Heart left ventricle (tissue), 16 donors: ENCODE data around the gene CFAP54. TPM values are rescaled to one million over a fixed set of nuclear protein-coding genes. Genes with fewer than 3 reads are reported as not detected.

Source experiments
- ATAC-seq, 4 donors: fragments of 200-7000 bp; cut with Tn5 transposase; one replicate each; pipeline ENCODE4 v1.9.1; 2020 to 2022; ENCODE audit warnings: moderate library complexity in 4 of 4, mild to moderate bottlenecking in 3 of 4, moderate number of reproducible peaks in 1 of 4
- DNase-seq, 5 donors: peaks; one replicate each; pipeline ENCODE4 v3.0.0-alpha.2; 2020
- H3K27ac ChIP-seq, 12 donors: fragments of 200-600 bp; sonication (generic) in 4 of 12; one replicate each; pipeline versions ENCODE4 v1.5.0 to v1.8.0; 2016 to 2022; ENCODE audit warnings: mild to moderate bottlenecking in 2 of 12
- H3K27me3 ChIP-seq, 9 donors: fragments of 200-600 bp; sonication (generic) in 2 of 9; one replicate each; pipeline versions ENCODE4 v1.5.1 to v1.8.0; 2016 to 2022; ENCODE audit warnings: mild to moderate bottlenecking in 3 of 9
- H3K36me3 ChIP-seq, 9 donors: fragments of 200-600 bp; sonication (generic) in 2 of 9; one replicate each; pipeline versions ENCODE4 v1.5.0 to v1.8.0; 2018 to 2022; ENCODE audit warnings: mild to moderate bottlenecking in 2 of 9
- H3K4me1 ChIP-seq, 12 donors: fragments of 200-600 bp; sonication (generic) in 4 of 12; one replicate each; pipeline versions ENCODE4 v1.5.0 to v1.8.0; 2016 to 2022; ENCODE audit warnings: mild to moderate bottlenecking in 3 of 12
- H3K4me3 ChIP-seq, 12 donors: fragments of 200-600 bp; sonication (generic) in 4 of 12; one replicate each; pipeline versions ENCODE4 v1.5.0 to v1.8.0; 2017 to 2022; ENCODE audit warnings: mild to moderate bottlenecking in 9 of 12, moderate library complexity in 4 of 12
- H3K9me3 ChIP-seq, 12 donors: fragments of 200-600 bp; sonication (generic) in 4 of 12; one replicate each; pipeline versions ENCODE4 v1.5.0 to v1.8.0; 2016 to 2022; ENCODE audit warnings: mild to moderate bottlenecking in 1 of 12
- POLR2A ChIP-seq, 2 donors: fragments of 450-650 bp; IDR thresholded peaks; one replicate each; pipeline ENCODE4 v1.6.1; 2017; ENCODE audit warnings: antibody characterized with exemption in 2 of 2, mild to moderate bottlenecking in 2 of 2, moderate library complexity in 2 of 2
- WGBS, 4 donors: extraction: QIAGEN DNeasy Blood & Tissue Kit in 2 of 4; methylation state at CpG; one replicate each; pipeline versions ENCODE4 v1.1.5 to v1.1.7; 2013 to 2018; 5-methylcytosine and 5-hydroxymethylcytosine counted together
- intact Hi-C, 10 donors: fragments of 100-400 bp; cut with DNase I; formaldehyde crosslinking; loops; one replicate each; pipeline versions ENCODE4 v1.11.1 to v1.14.2; 2022
- polyA plus RNA-seq, 2 donors: library from polyadenylated mRNA; stranded (reverse); fragments of 200-250 nt; gene quantifications; one replicate each; pipeline ENCODE4 v1.2.3, GENCODE V29; 2013
- total RNA-seq, 9 donors: library from RNA; depleted of rRNA in 2 of 9; stranded (reverse); fragments of >200 nt in 2 of 9; fragmentation: NEBNext Ultra II Directional in 3 of 9; extraction: Animal tissue kit (Norgen Biotek cat#: 25700) in 3 of 9; gene quantifications; one replicate each; pipeline versions ENCODE4 v1.1.0 to v1.2.4, GENCODE V29; 2016 to 2023
- TF ChIP-seq, protein P1 (sequence below), 12 donors: fragments of 200-600 bp; sonication (generic) in 4 of 12; IDR thresholded peaks; one replicate each; pipeline versions ENCODE4 v1.5.0 to v1.8.0; 2018 to 2022; ENCODE audit warnings: antibody characterized with exemption in 12 of 12, mild to moderate bottlenecking in 5 of 12
- donor health status: ischemic (EF 13 %, LVEDD 7.1; RV severe dilation, severe dysfunction).
- donor health status: healthy with polysubstance abuse.
- donor health status: DM: no; HTN: yes; CAD: no.
- donor health status: DM: no; HTN: no; CAD: no.
- donor health status: ischemic (EF 25% LVEDD 6.9; RV normal size, moderate dysfunction).
- donor health status: ischemic (EF 25% LVEDD 5.7; RV mildly dilated, moderate dysfunction).
- donor health status: healthy.
- donor health status: DM: yes; HTN: yes; CAD: no.
- donor health status: ischemic (EF 35%, LVEDD 5.7; RV mildly dilated, moderate dysfunction).
- donor health status: nonischemic (EF 11% LVEDD 7.7; RV severe dilation, severe dysfunction).
- donor health status: DM: yes; HTN: yes; CAD: no.
- donor health status: PGD.
- donor health status: ischemic (EF 29% LVEDD 5.4; RV normal size, mild dysfunction).
- donor health status: nonischemic (EF 23%, LVEDD 6.1; RV moderate dilation, normal function).

CFAP54 gene
- total and polyA plus RNA-seq, 11 donors: 0.07 to 0.79 (median 0.13) TPM; not detected in 1

GRCh38 chr12:96786791-96787190 is 297.4 kb downstream of the CFAP54 start:
- DNase-seq: no peak
- no peak for ATAC-seq
- H3K4me1 ChIP-seq: no peaks in the 10 kb centered on the region
- no peaks in the 10 kb centered on the region for H3K27me3 ChIP-seq
- whole genome bisulfite sequencing, 4 donors: 58 to 72% (median 63%) methylated on average over 2 of the region's 2 CpGs
- TF ChIP-seq, protein P1, sequence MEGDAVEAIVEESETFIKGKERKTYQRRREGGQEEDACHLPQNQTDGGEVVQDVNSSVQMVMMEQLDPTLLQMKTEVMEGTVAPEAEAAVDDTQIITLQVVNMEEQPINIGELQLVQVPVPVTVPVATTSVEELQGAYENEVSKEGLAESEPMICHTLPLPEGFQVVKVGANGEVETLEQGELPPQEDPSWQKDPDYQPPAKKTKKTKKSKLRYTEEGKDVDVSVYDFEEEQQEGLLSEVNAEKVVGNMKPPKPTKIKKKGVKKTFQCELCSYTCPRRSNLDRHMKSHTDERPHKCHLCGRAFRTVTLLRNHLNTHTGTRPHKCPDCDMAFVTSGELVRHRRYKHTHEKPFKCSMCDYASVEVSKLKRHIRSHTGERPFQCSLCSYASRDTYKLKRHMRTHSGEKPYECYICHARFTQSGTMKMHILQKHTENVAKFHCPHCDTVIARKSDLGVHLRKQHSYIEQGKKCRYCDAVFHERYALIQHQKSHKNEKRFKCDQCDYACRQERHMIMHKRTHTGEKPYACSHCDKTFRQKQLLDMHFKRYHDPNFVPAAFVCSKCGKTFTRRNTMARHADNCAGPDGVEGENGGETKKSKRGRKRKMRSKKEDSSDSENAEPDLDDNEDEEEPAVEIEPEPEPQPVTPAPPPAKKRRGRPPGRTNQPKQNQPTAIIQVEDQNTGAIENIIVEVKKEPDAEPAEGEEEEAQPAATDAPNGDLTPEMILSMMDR (IDR thresholded peaks at IDR 0.05): no peak
- no peak for TF ChIP-seq POLR2A (IDR thresholded peaks at IDR 0.05)
- no peak overlapping the region for H3K27ac ChIP-seq
- H3K36me3 ChIP-seq: no peaks in the 10 kb centered on the region
- no peak overlapping the region for H3K4me3 ChIP-seq
- intact Hi-C loops: no loop called here
- no peaks in the 10 kb centered on the region for H3K9me3 ChIP-seq

DNA sequence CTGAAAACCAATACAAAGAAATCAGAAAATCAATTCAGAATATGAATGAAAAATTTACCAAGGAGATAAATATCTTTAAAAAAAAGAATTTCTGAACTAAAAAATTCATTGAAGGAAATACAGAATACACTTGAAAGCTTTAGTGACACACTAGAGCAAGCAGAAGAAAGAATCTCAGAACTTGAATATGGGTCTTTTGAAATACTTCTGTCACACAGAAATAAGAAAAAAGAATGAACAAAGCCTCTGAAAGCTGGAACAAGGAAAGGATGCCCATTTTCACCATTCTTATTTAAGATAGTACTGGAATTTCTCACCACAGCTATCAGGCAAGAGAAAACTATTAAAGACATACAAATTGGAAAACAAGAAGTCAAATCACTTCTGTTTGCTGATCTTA is 314.6 kb downstream of the CFAP54 start:
- H3K9me3 ChIP-seq: peaks cover 0 to 34% (median 11%) of the 10 kb centered on the region in 12 donors
- H3K27me3 ChIP-seq: no peaks in the 10 kb centered on the region
- no peaks in the 10 kb centered on the region for H3K4me1 ChIP-seq
- no peaks in the 10 kb centered on the region for H3K36me3 ChIP-seq
- TF ChIP-seq, protein P1 (IDR thresholded peaks at IDR 0.05): no peak
- no peak for TF ChIP-seq POLR2A (IDR thresholded peaks at IDR 0.05)
- no peak overlapping the region for H3K27ac ChIP-seq
- DNase-seq (no peak), ATAC-seq (no peak)
- no peak overlapping the region for H3K4me3 ChIP-seq
- intact Hi-C loops: no loop called here

GRCh38 chr12:96806272-96806671 is 316.9 kb downstream of the CFAP54 start:
- ATAC-seq (no peak), DNase-seq (no peak)
- 78 to 88% (median 85%) methylated on average over 4 of the region's 4 CpGs for WGBS, 4 donors
- H3K4me3 ChIP-seq: no peak overlapping the region
- peaks cover 0 to 34% (median 11%) of the 10 kb centered on the region in 12 donors for H3K9me3 ChIP-seq
- H3K4me1 ChIP-seq: no peaks in the 10 kb centered on the region
- TF ChIP-seq POLR2A (IDR thresholded peaks at IDR 0.05): no peak
- TF ChIP-seq, protein P1 (IDR thresholded peaks at IDR 0.05): no peak
- H3K36me3 ChIP-seq: no peaks in the 10 kb centered on the region
- intact Hi-C loops: no loop called here
- no peaks in the 10 kb centered on the region for H3K27me3 ChIP-seq
- no peak overlapping the region for H3K27ac ChIP-seq

- no peaks in the 10 kb centered on the region for H3K27me3 ChIP-seq
- TF ChIP-seq POLR2A (IDR thresholded peaks at IDR 0.05): no peak
- TF ChIP-seq, protein P1 (IDR thresholded peaks at IDR 0.05): no peak
- H3K27ac ChIP-seq: no peak overlapping the region
- no peaks in the 10 kb centered on the region for H3K36me3 ChIP-seq
- ATAC-seq (no peak), DNase-seq (no peak)
- H3K4me3 ChIP-seq: no peak overlapping the region
- peaks cover 0 to 30% (median 11%) of the 10 kb centered on the region in 12 donors for H3K9me3 ChIP-seq
- 70 to 79% (median 73%) methylated on average over 1 of the region's 1 CpG for WGBS, 4 donors
- intact Hi-C loops: no loop called here
- H3K4me1 ChIP-seq: no peaks in the 10 kb centered on the region
Observed at GRCh38 chr12:96807741-96808140, 318.4 kb downstream of the CFAP54 start.
